22Rv1 (cell line): ENCODE measurements around the gene CCDC91.

ENCODE experiments used
- ZFX ChIP-seq: fragments of 450-650 bp; IDR thresholded peaks from 2 replicates; pipeline ENCODE4 v1.6.1; 2017; ENCODE audit warnings: antibody characterized with exemption, borderline replicate concordance
- TF ChIP-seq, protein P1 (sequence below): fragments of 450-650 bp; IDR thresholded peaks from 2 replicates; pipeline ENCODE4 v1.5.1; 2017; ENCODE audit warnings: mild to moderate bottlenecking

GRCh38 chr12:28552251-28552970, 362.2 kb downstream of the CCDC91 start:
- TF ChIP-seq, protein P1, sequence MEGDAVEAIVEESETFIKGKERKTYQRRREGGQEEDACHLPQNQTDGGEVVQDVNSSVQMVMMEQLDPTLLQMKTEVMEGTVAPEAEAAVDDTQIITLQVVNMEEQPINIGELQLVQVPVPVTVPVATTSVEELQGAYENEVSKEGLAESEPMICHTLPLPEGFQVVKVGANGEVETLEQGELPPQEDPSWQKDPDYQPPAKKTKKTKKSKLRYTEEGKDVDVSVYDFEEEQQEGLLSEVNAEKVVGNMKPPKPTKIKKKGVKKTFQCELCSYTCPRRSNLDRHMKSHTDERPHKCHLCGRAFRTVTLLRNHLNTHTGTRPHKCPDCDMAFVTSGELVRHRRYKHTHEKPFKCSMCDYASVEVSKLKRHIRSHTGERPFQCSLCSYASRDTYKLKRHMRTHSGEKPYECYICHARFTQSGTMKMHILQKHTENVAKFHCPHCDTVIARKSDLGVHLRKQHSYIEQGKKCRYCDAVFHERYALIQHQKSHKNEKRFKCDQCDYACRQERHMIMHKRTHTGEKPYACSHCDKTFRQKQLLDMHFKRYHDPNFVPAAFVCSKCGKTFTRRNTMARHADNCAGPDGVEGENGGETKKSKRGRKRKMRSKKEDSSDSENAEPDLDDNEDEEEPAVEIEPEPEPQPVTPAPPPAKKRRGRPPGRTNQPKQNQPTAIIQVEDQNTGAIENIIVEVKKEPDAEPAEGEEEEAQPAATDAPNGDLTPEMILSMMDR = no peak
- TF ChIP-seq ZFX = no peak
